ENCODE results near the gene STX17. TPM values are rescaled to one million over a fixed set of nuclear protein-coding genes. Genes with fewer than 3 reads are reported as not detected.

The STX17 gene
- total RNA-seq, 4 donors from 2014 or later = 24.3 to 43.1 (median 33.7) TPM

DNA sequence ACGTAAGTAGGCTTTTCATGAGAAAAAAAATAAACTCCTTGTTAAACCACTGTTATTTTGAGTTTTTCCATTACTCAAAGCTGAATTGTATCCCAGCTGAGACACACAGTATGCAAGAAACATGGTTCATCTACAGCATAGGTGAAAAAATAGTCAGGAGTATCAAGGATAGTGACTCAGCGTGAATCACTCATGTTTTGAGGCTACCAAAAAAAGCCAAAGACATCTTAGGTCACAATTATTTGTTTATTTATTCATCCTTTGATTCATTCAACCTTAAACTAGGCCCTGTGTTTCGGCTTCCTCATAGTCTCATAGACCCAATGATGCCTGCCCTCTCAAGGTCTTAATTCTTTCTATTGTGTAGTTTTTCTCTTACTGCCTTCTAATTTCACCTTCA is 32.9 kb upstream of the STX17 start:
- TF ChIP-seq EP300 (IDR thresholded peaks at IDR 0.05) (no peak), POLR2A (IDR thresholded peaks at IDR 0.05) (no peak), CTCF (IDR thresholded peaks at IDR 0.05) (no peak)
- H3K4me3 ChIP-seq = no peak overlapping the region
- H3K9me3 ChIP-seq = no peaks in the 10 kb centered on the region
- DNase-seq (ENCODE audit: low spot score in 2 of 2) = no peak
- WGBS, 2 donors = 81 to 85% methylated on average over 3 of the region's 3 CpGs
- H3K27ac ChIP-seq = no peak overlapping the region
- no peaks in the 10 kb centered on the region for H3K27me3 ChIP-seq
- H3K4me1 ChIP-seq = no peaks in the 10 kb centered on the region
- H3K36me3 ChIP-seq = no peaks in the 10 kb centered on the region

- Histone ChIP-seq H3K36me3 (no peaks in the 10 kb centered on the region), H3K9me3 (no peaks in the 10 kb centered on the region), H3K27ac (no peak overlapping the region), H3K27me3 (no peaks in the 10 kb centered on the region), H3K4me1 (no peaks in the 10 kb centered on the region), H3K4me3 (no peak overlapping the region)
- WGBS, 2 donors = 73 to 82% methylated on average over 4 of the region's 4 CpGs
- DNase-seq (ENCODE audit: low spot score in 2 of 2) = no peak
- TF ChIP-seq POLR2A (IDR thresholded peaks at IDR 0.05) (no peak), CTCF (IDR thresholded peaks at IDR 0.05) (no peak), EP300 (IDR thresholded peaks at IDR 0.05) (no peak)
These were observed 32.4 kb upstream of the STX17 start for GRCh38 chr9:99873943-99874584.

DNA sequence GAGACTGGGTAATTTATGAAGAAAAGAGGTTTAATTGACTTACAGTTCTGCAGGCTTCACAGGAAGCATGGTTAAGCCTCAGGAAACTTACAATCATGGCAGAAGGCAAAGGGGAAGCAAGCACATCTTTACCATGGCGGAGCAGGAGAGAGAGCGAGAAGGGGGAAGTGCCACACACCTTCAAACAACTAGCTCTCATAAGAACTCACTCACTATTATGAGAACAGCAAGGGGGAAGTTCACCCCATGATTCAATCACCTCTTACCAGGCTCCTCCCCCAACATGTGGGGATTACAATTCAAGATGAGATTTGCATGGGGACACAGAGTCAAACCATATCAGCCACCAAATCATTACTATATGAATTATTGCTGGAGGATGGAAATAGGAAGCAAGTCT is 30.3 kb upstream of the STX17 start:
- TF ChIP-seq EP300 (IDR thresholded peaks at IDR 0.05) = no peak
- no peak for TF ChIP-seq POLR2A (IDR thresholded peaks at IDR 0.05)
- TF ChIP-seq CTCF (IDR thresholded peaks at IDR 0.05) = no peak
- Histone ChIP-seq H3K4me3 (no peak overlapping the region), H3K27me3 (no peaks in the 10 kb centered on the region), H3K36me3 (no peaks in the 10 kb centered on the region), H3K27ac (no peak overlapping the region), H3K4me1 (no peaks in the 10 kb centered on the region), H3K9me3 (no peaks in the 10 kb centered on the region)
- WGBS, 2 donors = 96 to 98% methylated on average over 2 of the region's 2 CpGs
- DNase-seq (ENCODE audit: low spot score in 2 of 2) = no peak

DNA sequence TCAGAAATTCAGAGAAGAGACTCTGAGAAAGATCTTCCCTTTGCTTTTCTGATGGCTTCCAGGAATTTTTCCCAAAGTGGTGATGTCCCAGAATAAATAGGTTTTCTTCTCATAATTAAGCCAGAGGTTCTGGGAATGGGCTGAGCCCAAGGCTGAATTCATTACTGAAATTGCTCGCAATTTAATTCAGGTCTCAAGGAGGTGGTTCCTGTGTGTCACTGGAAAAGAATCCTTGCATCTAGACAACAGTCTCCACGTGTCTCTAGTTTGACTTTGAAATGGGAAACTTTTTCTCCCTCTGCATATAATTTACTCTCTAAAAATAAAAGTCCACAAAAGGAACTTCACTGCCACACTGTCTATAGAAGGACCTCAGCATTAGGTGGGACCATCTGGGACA is 27.8 kb upstream of the STX17 start:
- no peaks in the 10 kb centered on the region for H3K36me3 ChIP-seq
- no peaks in the 10 kb centered on the region for H3K9me3 ChIP-seq
- WGBS, 2 donors = 66 to 69% methylated on average over 2 of the region's 2 CpGs
- no peak for DNase-seq (ENCODE audit: low spot score in 2 of 2)
- H3K27ac ChIP-seq = no peak overlapping the region
- no peak overlapping the region for H3K4me3 ChIP-seq
- TF ChIP-seq EP300 (IDR thresholded peaks at IDR 0.05) = no peak
- TF ChIP-seq POLR2A (IDR thresholded peaks at IDR 0.05) = no peak
- no peak for TF ChIP-seq CTCF (IDR thresholded peaks at IDR 0.05)
- no peaks in the 10 kb centered on the region for H3K4me1 ChIP-seq
- H3K27me3 ChIP-seq = no peaks in the 10 kb centered on the region

GRCh38 chr9:99881769-99882168 is 24.7 kb upstream of the STX17 start:
- Histone ChIP-seq H3K36me3 (no peaks in the 10 kb centered on the region), H3K4me1 (no peaks in the 10 kb centered on the region), H3K4me3 (no peak overlapping the region), H3K9me3 (no peaks in the 10 kb centered on the region), H3K27ac (no peak overlapping the region), H3K27me3 (no peaks in the 10 kb centered on the region)
- DNase-seq (ENCODE audit: low spot score in 2 of 2) = no peak
- TF ChIP-seq POLR2A (IDR thresholded peaks at IDR 0.05) = no peak
- no peak for TF ChIP-seq CTCF (IDR thresholded peaks at IDR 0.05)
- no peak for TF ChIP-seq EP300 (IDR thresholded peaks at IDR 0.05)

All from tibial nerve (tissue), 4 donors.